ENCODE results near the gene NHSL2.
"Not testable (repeated sequence)": the region's sequence is repeated elsewhere in the genome, so short reads cannot be mapped to it uniquely, and the experiment has no call there.

Gene NHSL2

GRCh38 chrX:71871367-71871766 is 39.3 kb upstream of the NHSL2 start:
- Histone ChIP-seq H3K4me2 (ENCODE audit: insufficient read depth, low read length) (no peak overlapping the region), H3K4me3 (ENCODE audit: low read depth in 1 of 2, low read length in 2 of 2) (no peak overlapping the region), H3K4me1 (ENCODE audit: insufficient read depth, low read length) (no peaks in the 10 kb centered on the region), H3K27ac (ENCODE audit: low read length) (no peak overlapping the region), H3K9ac (ENCODE audit: low read depth, low read length) (no peak overlapping the region), H3K27me3 (ENCODE audit: insufficient read depth, low read length, poor library complexity) (no peaks in the 10 kb centered on the region), H2AFZ (ENCODE audit: low read depth, low read length) (no peak overlapping the region), H4K20me1 (ENCODE audit: insufficient read depth, low read length) (no peaks in the 10 kb centered on the region), H3K36me3 (ENCODE audit: insufficient read depth, low read length) (no peaks in the 10 kb centered on the region), H3K9me3 (ENCODE audit: insufficient read depth, low read length, severe bottlenecking) (no peaks in the 10 kb centered on the region), H3K79me2 (ENCODE audit: insufficient read depth, low read length) (no peaks in the 10 kb centered on the region)
- ATAC-seq (ENCODE audit: insufficient read depth, low read depth) (no peak), DNase-seq (no peak)
- no peak for TF ChIP-seq EZH2 (IDR thresholded peaks at IDR 0.05; ENCODE audit: borderline replicate concordance, low read depth, low read length, severe bottlenecking)
- no peak for TF ChIP-seq CTCF (IDR thresholded peaks at IDR 0.05; ENCODE audit: borderline replicate concordance, extremely low read depth, low read length, poor library complexity, severe bottlenecking)

- no peak overlapping the region for H3K4me3 ChIP-seq (ENCODE audit: low read depth in 1 of 2, low read length in 2 of 2)
- H3K79me2 ChIP-seq (ENCODE audit: insufficient read depth, low read length): no peaks in the 10 kb centered on the region
- TF ChIP-seq EZH2 (IDR thresholded peaks at IDR 0.05; ENCODE audit: borderline replicate concordance, low read depth, low read length, severe bottlenecking) (no peak), CTCF (IDR thresholded peaks at IDR 0.05; ENCODE audit: borderline replicate concordance, extremely low read depth, low read length, poor library complexity, severe bottlenecking) (no peak)
- H3K4me2 ChIP-seq (ENCODE audit: insufficient read depth, low read length): no peak overlapping the region
- H3K27me3 ChIP-seq (ENCODE audit: insufficient read depth, low read length, poor library complexity): no peaks in the 10 kb centered on the region
- H3K36me3 ChIP-seq (ENCODE audit: insufficient read depth, low read length): no peaks in the 10 kb centered on the region
- H4K20me1 ChIP-seq (ENCODE audit: insufficient read depth, low read length): no peaks in the 10 kb centered on the region
- no peak for DNase-seq
- ATAC-seq (ENCODE audit: insufficient read depth, low read depth): no peak
- no peak overlapping the region for H2AFZ ChIP-seq (ENCODE audit: low read depth, low read length)
- no peaks in the 10 kb centered on the region for H3K4me1 ChIP-seq (ENCODE audit: insufficient read depth, low read length)
- no peak overlapping the region for H3K27ac ChIP-seq (ENCODE audit: low read length)
- H3K9ac ChIP-seq (ENCODE audit: low read depth, low read length): no peak overlapping the region
- no peaks in the 10 kb centered on the region for H3K9me3 ChIP-seq (ENCODE audit: insufficient read depth, low read length, severe bottlenecking)
Observed at GRCh38 chrX:71872542-71873458, 37.8 kb upstream of the NHSL2 start.

- Histone ChIP-seq H3K27me3 (ENCODE audit: insufficient read depth, low read length, poor library complexity) (no peaks in the 10 kb centered on the region), H3K9me3 (ENCODE audit: insufficient read depth, low read length, severe bottlenecking) (no peaks in the 10 kb centered on the region), H3K36me3 (ENCODE audit: insufficient read depth, low read length) (no peaks in the 10 kb centered on the region), H3K4me1 (ENCODE audit: insufficient read depth, low read length) (no peaks in the 10 kb centered on the region), H3K4me3 (ENCODE audit: low read depth in 1 of 2, low read length in 2 of 2) (no peak overlapping the region), H3K79me2 (ENCODE audit: insufficient read depth, low read length) (no peaks in the 10 kb centered on the region), H3K4me2 (ENCODE audit: insufficient read depth, low read length) (no peak overlapping the region), H3K9ac (ENCODE audit: low read depth, low read length) (no peak overlapping the region), H2AFZ (ENCODE audit: low read depth, low read length) (no peak overlapping the region), H3K27ac (ENCODE audit: low read length) (no peak overlapping the region), H4K20me1 (ENCODE audit: insufficient read depth, low read length) (no peaks in the 10 kb centered on the region)
- TF ChIP-seq EZH2 (IDR thresholded peaks at IDR 0.05; ENCODE audit: borderline replicate concordance, low read depth, low read length, severe bottlenecking) (no peak), CTCF (IDR thresholded peaks at IDR 0.05; ENCODE audit: borderline replicate concordance, extremely low read depth, low read length, poor library complexity, severe bottlenecking) (no peak)
- DNase-seq (no peak), ATAC-seq (ENCODE audit: insufficient read depth, low read depth) (no peak)
Observed at GRCh38 chrX:71873459-71873833, 37.2 kb upstream of the NHSL2 start.

GRCh38 chrX:71876841-71877240 is 33.8 kb upstream of the NHSL2 start:
- H3K36me3 ChIP-seq (ENCODE audit: insufficient read depth, low read length); H3K9ac ChIP-seq (ENCODE audit: low read depth, low read length); ATAC-seq (ENCODE audit: insufficient read depth, low read depth); H3K79me2 ChIP-seq (ENCODE audit: insufficient read depth, low read length); H2AFZ ChIP-seq (ENCODE audit: low read depth, low read length); H3K4me2 ChIP-seq (ENCODE audit: insufficient read depth, low read length); H3K27ac ChIP-seq (ENCODE audit: low read length); H3K4me3 ChIP-seq (ENCODE audit: low read depth in 1 of 2, low read length in 2 of 2); H3K4me1 ChIP-seq (ENCODE audit: insufficient read depth, low read length); DNase-seq; H3K27me3 ChIP-seq (ENCODE audit: insufficient read depth, low read length, poor library complexity); H3K9me3 ChIP-seq (ENCODE audit: insufficient read depth, low read length, severe bottlenecking); H4K20me1 ChIP-seq (ENCODE audit: insufficient read depth, low read length): not testable (repeated sequence)

Data from DND-41 (cell line).